OCI-M1 (cell line): ENCODE data around the gene ABI1.
"Not testable (repeated sequence)": the region's sequence is repeated elsewhere in the genome, so short reads cannot be mapped to it uniquely, and the experiment has no call there.

ENCODE experiments used
- DNase-seq: peaks from one replicate; lab custom pipeline; 2025; lab: John Stamatoyannopoulos, UW

ABI1 gene

GRCh38 chr10:26804418-26805393, 56.1 kb downstream of the ABI1 start:
- DNase-seq, result no peak

- no peak for DNase-seq
Measured at GRCh38 chr10:26803849-26804248, 56.9 kb downstream of the ABI1 start.

- no peak for DNase-seq
Measured at GRCh38 chr10:26802527-26802926, 58.2 kb downstream of the ABI1 start.

GRCh38 chr10:26801831-26802230, 58.9 kb downstream of the ABI1 start:
- no peak for DNase-seq

GRCh38 chr10:26801274-26801673, 59.5 kb downstream of the ABI1 start:
- no peak for DNase-seq

GRCh38 chr10:26800468-26800867, 60.3 kb downstream of the ABI1 start:
- DNase-seq, result no peak

GRCh38 chr10:26799342-26799741, 61.4 kb downstream of the ABI1 start:
- no peak for DNase-seq

GRCh38 chr10:26798298-26798697, 62.5 kb downstream of the ABI1 start:
- DNase-seq, result no peak

GRCh38 chr10:26797340-26797739, 63.4 kb downstream of the ABI1 start:
- peak; percentile 56 for DNase-seq

- DNase-seq, result no peak
Measured at GRCh38 chr10:26792758-26793495, 67.8 kb downstream of the ABI1 start.

- DNase-seq, result no peak
Measured at GRCh38 chr10:26790221-26790995, 70.3 kb downstream of the ABI1 start.

GRCh38 chr10:26789779-26790178, 71.0 kb downstream of the ABI1 start:
- DNase-seq, result not testable (repeated sequence)

GRCh38 chr10:26787362-26787761, 73.4 kb downstream of the ABI1 start:
- no peak for DNase-seq

- peak; percentile 13 for DNase-seq
Measured at GRCh38 chr10:26781797-26782196, 79.0 kb downstream of the ABI1 start.

GRCh38 chr10:26780793-26781601, 79.8 kb downstream of the ABI1 start:
- DNase-seq, result no peak

GRCh38 chr10:26780106-26780792, 80.5 kb downstream of the ABI1 start:
- DNase-seq, result no peak

- peak; percentile 38 for DNase-seq
Measured at GRCh38 chr10:26779176-26779860, 81.4 kb downstream of the ABI1 start.

GRCh38 chr10:26777686-26778085, 83.1 kb downstream of the ABI1 start:
- no peak for DNase-seq

- DNase-seq, result no peak
Measured at GRCh38 chr10:26776258-26776657, 84.5 kb downstream of the ABI1 start.

GRCh38 chr10:26773633-26774032, 87.1 kb downstream of the ABI1 start:
- no peak for DNase-seq
